GM23338 (cell line): ENCODE measurements around the gene INAFM1. TPM values are rescaled to one million over a fixed set of nuclear protein-coding genes. Genes with fewer than 3 reads are reported as not detected.

Source experiments
- ATAC-seq: fragments of 200-7000 bp; cut with Tn5 transposase; 3 replicates; pipeline ENCODE4 v1.9.1; 2020
- DNase-seq: peaks from one replicate; pipeline ENCODE4 v3.0.0-alpha.2; 2015; ENCODE audit warnings: low spot score
- H2AFZ ChIP-seq: fragments of 200-600 bp; sonication (generic); 2 replicates; pipeline ENCODE4 v1.8.0; 2016; ENCODE audit warnings: antibody characterized with exemption, mild to moderate bottlenecking, moderate library complexity
- H3F3A ChIP-seq: fragments of 200-600 bp; sonication (generic); replicated peaks from 2 replicates; pipeline ENCODE4 v1.8.0; 2017; ENCODE audit warnings: antibody characterized with exemption, mixed run types, low read depth
- H3K27ac ChIP-seq: fragments of 200-600 bp; sonication (generic); 2 replicates; pipeline ENCODE4 v1.6.1; 2016; ENCODE audit warnings: low read depth
- H3K27me3 ChIP-seq: fragments of 200-600 bp; sonication (generic); 2 replicates; pipeline ENCODE4 v1.8.0; 2016; ENCODE audit warnings: mild to moderate bottlenecking, mixed run types, moderate library complexity; ENCODE audit not compliant: insufficient read depth
- H3K36me3 ChIP-seq: fragments of 200-600 bp; sonication (generic); 2 replicates; pipeline ENCODE4 v1.8.0; 2016; ENCODE audit warnings: mild to moderate bottlenecking; ENCODE audit not compliant: insufficient read depth
- H3K4me1 ChIP-seq: fragments of 200-600 bp; sonication (generic); 2 replicates; pipeline ENCODE4 v1.8.0; 2016; ENCODE audit warnings: mild to moderate bottlenecking, moderate library complexity; ENCODE audit not compliant: insufficient read depth
- H3K4me2 ChIP-seq: fragments of 200-600 bp; sonication (generic); 2 replicates; pipeline ENCODE4 v1.7.1; 2017; ENCODE audit warnings: mixed run types
- H3K4me3 ChIP-seq: fragments of 200-600 bp; sonication (generic); 2 replicates; pipeline ENCODE4 v1.6.1; 2016; ENCODE audit warnings: mixed run types
- H3K79me2 ChIP-seq: fragments of 200-600 bp; sonication (generic); replicated peaks from 2 replicates; pipeline ENCODE4 v1.8.0; 2017; ENCODE audit warnings: mild to moderate bottlenecking; ENCODE audit not compliant: insufficient read depth
- H3K9me2 ChIP-seq: fragments of 200-600 bp; sonication (generic); 2 replicates; pipeline ENCODE4 v1.8.0; 2017; ENCODE audit not compliant: insufficient read depth
- H4K20me1 ChIP-seq: fragments of 200-600 bp; sonication (generic); replicated peaks from 2 replicates; pipeline ENCODE4 v1.8.0; 2017; ENCODE audit warnings: mild to moderate bottlenecking; ENCODE audit not compliant: insufficient read depth
- H3K27ac Mint-ChIP-seq: 2 replicates; pipeline ENCODE4 v1.8.0; 2020; ENCODE audit warnings: inconsistent platforms, mild to moderate bottlenecking, moderate library complexity, mixed read lengths
- H3K27me3 Mint-ChIP-seq: 3 replicates; pipeline ENCODE4 v1.8.0; 2022; ENCODE audit warnings: low read depth, mild to moderate bottlenecking, moderate library complexity, mixed read lengths, inconsistent platforms; ENCODE audit not compliant: insufficient read depth, poor library complexity
- H3K36me3 Mint-ChIP-seq: 3 replicates; pipeline ENCODE4 v1.8.0; 2021; ENCODE audit warnings: low read depth, mild to moderate bottlenecking, inconsistent platforms, moderate library complexity, mixed read lengths
- H3K4me1 Mint-ChIP-seq: 3 replicates; pipeline ENCODE4 v1.8.0; 2020; ENCODE audit warnings: mild to moderate bottlenecking, inconsistent platforms, mixed read lengths
- H3K4me3 Mint-ChIP-seq: 3 replicates; pipeline ENCODE4 v1.8.0; 2021; ENCODE audit warnings: moderate library complexity, mild to moderate bottlenecking, inconsistent platforms, mixed read lengths
- H3K9me3 Mint-ChIP-seq: 3 replicates; pipeline ENCODE4 v1.8.0; 2020; ENCODE audit warnings: moderate library complexity, mild to moderate bottlenecking, inconsistent platforms, mixed read lengths
- CREB1 ChIP-seq: fragments of 250-450 bp; sonication (Bioruptor Pico); IDR thresholded peaks from 2 replicates; pipeline ENCODE4 v1.5.0; 2020; ENCODE audit warnings: low read depth, mild to moderate bottlenecking, moderate library complexity
- EZH2 ChIP-seq: fragments of 200-600 bp; sonication (generic); IDR thresholded peaks from one replicate; pipeline ENCODE4 v1.8.0; 2017; ENCODE audit warnings: antibody characterized with exemption, mild to moderate bottlenecking, low read depth; ENCODE audit not compliant: unreplicated experiment
- EZH2phosphoT487 ChIP-seq: fragments of 200-600 bp; sonication (generic); IDR thresholded peaks from one replicate; pipeline ENCODE4 v1.8.1; 2018; ENCODE audit warnings: antibody characterized with exemption; ENCODE audit not compliant: unreplicated experiment
- JUNB ChIP-seq: IDR thresholded peaks from one replicate; pipeline ENCODE4 v1.6.1; 2016; ENCODE audit warnings: antibody characterized with exemption; ENCODE audit not compliant: unreplicated experiment
- NANOG ChIP-seq: IDR thresholded peaks from 2 replicates; pipeline ENCODE4 v1.6.1; 2016; ENCODE audit warnings: antibody characterized with exemption, borderline replicate concordance
- POLR2AphosphoS5 ChIP-seq: IDR thresholded peaks from 2 replicates; pipeline ENCODE4 v1.6.1; 2016; ENCODE audit warnings: antibody characterized with exemption, low read depth
- STAT1 ChIP-seq: IDR thresholded peaks from one replicate; pipeline ENCODE4 v1.6.1; 2016; ENCODE audit warnings: antibody characterized with exemption; ENCODE audit not compliant: unreplicated experiment
- ZNF114 ChIP-seq: fragments of 250-450 bp; sonication (Bioruptor Pico); IDR thresholded peaks from 2 replicates; pipeline ENCODE4 v1.5.0; 2020; ENCODE audit warnings: mild to moderate bottlenecking, moderate library complexity
- ZNF331 ChIP-seq: fragments of 250-450 bp; sonication (Bioruptor Pico); IDR thresholded peaks from 2 replicates; pipeline ENCODE4 v1.5.0; 2020; ENCODE audit warnings: low read depth, mild to moderate bottlenecking, moderate library complexity
- polyA plus RNA-seq: library from polyadenylated mRNA; unstranded; fragments of >200 nt; fragmentation: Nextera tagmentation; extraction: Ambion mirVana; gene quantifications from 2 replicates; pipeline ENCODE4 v1.2.1, GENCODE V29; 2016
- total RNA-seq: library from RNA; depleted of rRNA; stranded (reverse); fragments of >200 nt; shearing (Covaris generic); gene quantifications from 2 replicates; pipeline ENCODE4 v1.2.3, GENCODE V29; 2014
- TF ChIP-seq, protein P1 (sequence below), 2 experiments: fragments of 200-600 bp in 1 of 2; sonication (generic) in 1 of 2; conservative IDR thresholded peaks; 2 replicates each; pipeline versions ENCODE4 v1.5.1 to v1.6.1; 2016 to 2017; ENCODE audit warnings: antibody characterized with exemption in 2 of 2, low read depth in 2 of 2, mild to moderate bottlenecking in 2 of 2, moderate library complexity in 1 of 2
- TF ChIP-seq, protein P2 (sequence below): IDR thresholded peaks from one replicate; pipeline ENCODE4 v1.6.1; 2018; ENCODE audit warnings: antibody characterized with exemption; ENCODE audit not compliant: unreplicated experiment
- TF ChIP-seq, protein P3 (sequence below): fragments of 250-450 bp; sonication (Bioruptor Pico); IDR thresholded peaks from 2 replicates; pipeline ENCODE4 v1.5.0; 2020; ENCODE audit warnings: mild to moderate bottlenecking, moderate library complexity
- TF ChIP-seq, protein P4 (sequence below): IDR thresholded peaks from 2 replicates; pipeline ENCODE4 v1.6.1; 2016; ENCODE audit warnings: antibody characterized with exemption

Gene INAFM1
- total and polyA plus RNA-seq, 2 experiments from 2014 or later = 2.9 to 10.2 TPM

DNA sequence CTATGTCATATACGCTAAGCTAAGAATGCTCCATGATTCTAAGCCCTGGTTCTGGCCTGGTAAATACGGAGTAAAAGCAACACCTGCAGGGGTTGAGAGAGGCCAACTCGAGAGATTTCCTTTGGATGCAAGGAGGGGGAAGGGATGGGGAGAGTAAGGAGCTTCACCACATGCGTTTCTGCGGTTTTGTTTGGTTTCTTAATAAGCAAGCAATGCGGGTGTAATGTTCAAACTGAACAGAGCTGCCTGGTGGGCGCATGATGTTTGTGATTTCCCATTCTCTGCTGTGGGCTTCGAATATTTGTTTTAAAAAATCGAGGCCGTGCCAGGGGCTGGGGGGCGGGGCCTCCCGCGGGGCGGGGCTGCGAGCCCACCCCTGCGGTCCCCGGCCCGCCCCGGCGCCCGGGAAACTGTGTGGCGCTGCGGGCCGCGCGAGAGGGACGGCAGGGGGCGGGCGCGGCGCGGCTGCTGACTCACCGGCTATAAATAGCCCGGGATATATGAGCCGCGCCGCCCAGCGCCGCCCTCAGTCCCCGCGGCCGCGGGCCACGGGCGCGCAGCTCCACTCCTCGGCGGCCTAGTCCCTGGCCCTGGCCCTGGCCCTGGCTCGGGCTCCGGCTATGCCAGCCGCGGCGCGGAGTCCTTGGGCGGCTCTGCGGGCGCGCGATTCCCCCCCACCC is 48.8 kb upstream of the INAFM1 start:
- Mint-ChIP-seq H3K4me3 (peak overlapping the region; percentile 60), H3K4me1 (peaks cover 14% of the 10 kb centered on the region), H3K36me3 (peaks cover 29% of the 10 kb centered on the region), H3K27ac (peak overlapping the region; percentile 81), H3K27me3 (peaks cover 18% of the 10 kb centered on the region), H3K9me3 (peaks cover 2% of the 10 kb centered on the region; the same call in 1 of the 3 replicates)
- DNase-seq (peak; percentile 94), ATAC-seq (peak; percentile 30)
- Histone ChIP-seq H3K27ac (peak overlapping the region; percentile 99), H3K4me3 (peak overlapping the region; percentile 96), H2AFZ (no peak overlapping the region), H3K79me2 (peaks cover 36% of the 10 kb centered on the region), H3K4me1 (peaks cover 28% of the 10 kb centered on the region), H4K20me1 (no peaks in the 10 kb centered on the region; the same call in 1 of the 2 replicates), H3F3A (peaks cover 19% of the 10 kb centered on the region), H3K36me3 (no peaks in the 10 kb centered on the region; the same call in 1 of the 2 replicates), H3K4me2 (peak overlapping the region; percentile 92), H3K27me3 (peaks cover 11% of the 10 kb centered on the region), H3K9me2 (no peaks in the 10 kb centered on the region)
- TF ChIP-seq EZH2 (no peak), POLR2AphosphoS5 (peak; percentile 92), CREB1 (CRISPR knock-in tag) (peak; percentile 75), STAT1 (no peak), NANOG (no peak), ZNF331 (CRISPR knock-in tag) (no peak), EZH2phosphoT487 (no peak), JUNB (no peak), ZNF114 (CRISPR knock-in tag) (0 out of 2 replicates have a peak, but pooled peaks have one; percentile 53)
- TF ChIP-seq, protein P1, sequence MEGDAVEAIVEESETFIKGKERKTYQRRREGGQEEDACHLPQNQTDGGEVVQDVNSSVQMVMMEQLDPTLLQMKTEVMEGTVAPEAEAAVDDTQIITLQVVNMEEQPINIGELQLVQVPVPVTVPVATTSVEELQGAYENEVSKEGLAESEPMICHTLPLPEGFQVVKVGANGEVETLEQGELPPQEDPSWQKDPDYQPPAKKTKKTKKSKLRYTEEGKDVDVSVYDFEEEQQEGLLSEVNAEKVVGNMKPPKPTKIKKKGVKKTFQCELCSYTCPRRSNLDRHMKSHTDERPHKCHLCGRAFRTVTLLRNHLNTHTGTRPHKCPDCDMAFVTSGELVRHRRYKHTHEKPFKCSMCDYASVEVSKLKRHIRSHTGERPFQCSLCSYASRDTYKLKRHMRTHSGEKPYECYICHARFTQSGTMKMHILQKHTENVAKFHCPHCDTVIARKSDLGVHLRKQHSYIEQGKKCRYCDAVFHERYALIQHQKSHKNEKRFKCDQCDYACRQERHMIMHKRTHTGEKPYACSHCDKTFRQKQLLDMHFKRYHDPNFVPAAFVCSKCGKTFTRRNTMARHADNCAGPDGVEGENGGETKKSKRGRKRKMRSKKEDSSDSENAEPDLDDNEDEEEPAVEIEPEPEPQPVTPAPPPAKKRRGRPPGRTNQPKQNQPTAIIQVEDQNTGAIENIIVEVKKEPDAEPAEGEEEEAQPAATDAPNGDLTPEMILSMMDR (conservative IDR thresholded peaks at IDR 0.05; ENCODE audit: low read depth in 2 of 2) = peak in 1 of 2 experiments; percentile 16; a peak in 2 of 4 replicates
- TF ChIP-seq, protein P2, sequence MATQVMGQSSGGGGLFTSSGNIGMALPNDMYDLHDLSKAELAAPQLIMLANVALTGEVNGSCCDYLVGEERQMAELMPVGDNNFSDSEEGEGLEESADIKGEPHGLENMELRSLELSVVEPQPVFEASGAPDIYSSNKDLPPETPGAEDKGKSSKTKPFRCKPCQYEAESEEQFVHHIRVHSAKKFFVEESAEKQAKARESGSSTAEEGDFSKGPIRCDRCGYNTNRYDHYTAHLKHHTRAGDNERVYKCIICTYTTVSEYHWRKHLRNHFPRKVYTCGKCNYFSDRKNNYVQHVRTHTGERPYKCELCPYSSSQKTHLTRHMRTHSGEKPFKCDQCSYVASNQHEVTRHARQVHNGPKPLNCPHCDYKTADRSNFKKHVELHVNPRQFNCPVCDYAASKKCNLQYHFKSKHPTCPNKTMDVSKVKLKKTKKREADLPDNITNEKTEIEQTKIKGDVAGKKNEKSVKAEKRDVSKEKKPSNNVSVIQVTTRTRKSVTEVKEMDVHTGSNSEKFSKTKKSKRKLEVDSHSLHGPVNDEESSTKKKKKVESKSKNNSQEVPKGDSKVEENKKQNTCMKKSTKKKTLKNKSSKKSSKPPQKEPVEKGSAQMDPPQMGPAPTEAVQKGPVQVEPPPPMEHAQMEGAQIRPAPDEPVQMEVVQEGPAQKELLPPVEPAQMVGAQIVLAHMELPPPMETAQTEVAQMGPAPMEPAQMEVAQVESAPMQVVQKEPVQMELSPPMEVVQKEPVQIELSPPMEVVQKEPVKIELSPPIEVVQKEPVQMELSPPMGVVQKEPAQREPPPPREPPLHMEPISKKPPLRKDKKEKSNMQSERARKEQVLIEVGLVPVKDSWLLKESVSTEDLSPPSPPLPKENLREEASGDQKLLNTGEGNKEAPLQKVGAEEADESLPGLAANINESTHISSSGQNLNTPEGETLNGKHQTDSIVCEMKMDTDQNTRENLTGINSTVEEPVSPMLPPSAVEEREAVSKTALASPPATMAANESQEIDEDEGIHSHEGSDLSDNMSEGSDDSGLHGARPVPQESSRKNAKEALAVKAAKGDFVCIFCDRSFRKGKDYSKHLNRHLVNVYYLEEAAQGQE = no peak
- TF ChIP-seq, protein P3, sequence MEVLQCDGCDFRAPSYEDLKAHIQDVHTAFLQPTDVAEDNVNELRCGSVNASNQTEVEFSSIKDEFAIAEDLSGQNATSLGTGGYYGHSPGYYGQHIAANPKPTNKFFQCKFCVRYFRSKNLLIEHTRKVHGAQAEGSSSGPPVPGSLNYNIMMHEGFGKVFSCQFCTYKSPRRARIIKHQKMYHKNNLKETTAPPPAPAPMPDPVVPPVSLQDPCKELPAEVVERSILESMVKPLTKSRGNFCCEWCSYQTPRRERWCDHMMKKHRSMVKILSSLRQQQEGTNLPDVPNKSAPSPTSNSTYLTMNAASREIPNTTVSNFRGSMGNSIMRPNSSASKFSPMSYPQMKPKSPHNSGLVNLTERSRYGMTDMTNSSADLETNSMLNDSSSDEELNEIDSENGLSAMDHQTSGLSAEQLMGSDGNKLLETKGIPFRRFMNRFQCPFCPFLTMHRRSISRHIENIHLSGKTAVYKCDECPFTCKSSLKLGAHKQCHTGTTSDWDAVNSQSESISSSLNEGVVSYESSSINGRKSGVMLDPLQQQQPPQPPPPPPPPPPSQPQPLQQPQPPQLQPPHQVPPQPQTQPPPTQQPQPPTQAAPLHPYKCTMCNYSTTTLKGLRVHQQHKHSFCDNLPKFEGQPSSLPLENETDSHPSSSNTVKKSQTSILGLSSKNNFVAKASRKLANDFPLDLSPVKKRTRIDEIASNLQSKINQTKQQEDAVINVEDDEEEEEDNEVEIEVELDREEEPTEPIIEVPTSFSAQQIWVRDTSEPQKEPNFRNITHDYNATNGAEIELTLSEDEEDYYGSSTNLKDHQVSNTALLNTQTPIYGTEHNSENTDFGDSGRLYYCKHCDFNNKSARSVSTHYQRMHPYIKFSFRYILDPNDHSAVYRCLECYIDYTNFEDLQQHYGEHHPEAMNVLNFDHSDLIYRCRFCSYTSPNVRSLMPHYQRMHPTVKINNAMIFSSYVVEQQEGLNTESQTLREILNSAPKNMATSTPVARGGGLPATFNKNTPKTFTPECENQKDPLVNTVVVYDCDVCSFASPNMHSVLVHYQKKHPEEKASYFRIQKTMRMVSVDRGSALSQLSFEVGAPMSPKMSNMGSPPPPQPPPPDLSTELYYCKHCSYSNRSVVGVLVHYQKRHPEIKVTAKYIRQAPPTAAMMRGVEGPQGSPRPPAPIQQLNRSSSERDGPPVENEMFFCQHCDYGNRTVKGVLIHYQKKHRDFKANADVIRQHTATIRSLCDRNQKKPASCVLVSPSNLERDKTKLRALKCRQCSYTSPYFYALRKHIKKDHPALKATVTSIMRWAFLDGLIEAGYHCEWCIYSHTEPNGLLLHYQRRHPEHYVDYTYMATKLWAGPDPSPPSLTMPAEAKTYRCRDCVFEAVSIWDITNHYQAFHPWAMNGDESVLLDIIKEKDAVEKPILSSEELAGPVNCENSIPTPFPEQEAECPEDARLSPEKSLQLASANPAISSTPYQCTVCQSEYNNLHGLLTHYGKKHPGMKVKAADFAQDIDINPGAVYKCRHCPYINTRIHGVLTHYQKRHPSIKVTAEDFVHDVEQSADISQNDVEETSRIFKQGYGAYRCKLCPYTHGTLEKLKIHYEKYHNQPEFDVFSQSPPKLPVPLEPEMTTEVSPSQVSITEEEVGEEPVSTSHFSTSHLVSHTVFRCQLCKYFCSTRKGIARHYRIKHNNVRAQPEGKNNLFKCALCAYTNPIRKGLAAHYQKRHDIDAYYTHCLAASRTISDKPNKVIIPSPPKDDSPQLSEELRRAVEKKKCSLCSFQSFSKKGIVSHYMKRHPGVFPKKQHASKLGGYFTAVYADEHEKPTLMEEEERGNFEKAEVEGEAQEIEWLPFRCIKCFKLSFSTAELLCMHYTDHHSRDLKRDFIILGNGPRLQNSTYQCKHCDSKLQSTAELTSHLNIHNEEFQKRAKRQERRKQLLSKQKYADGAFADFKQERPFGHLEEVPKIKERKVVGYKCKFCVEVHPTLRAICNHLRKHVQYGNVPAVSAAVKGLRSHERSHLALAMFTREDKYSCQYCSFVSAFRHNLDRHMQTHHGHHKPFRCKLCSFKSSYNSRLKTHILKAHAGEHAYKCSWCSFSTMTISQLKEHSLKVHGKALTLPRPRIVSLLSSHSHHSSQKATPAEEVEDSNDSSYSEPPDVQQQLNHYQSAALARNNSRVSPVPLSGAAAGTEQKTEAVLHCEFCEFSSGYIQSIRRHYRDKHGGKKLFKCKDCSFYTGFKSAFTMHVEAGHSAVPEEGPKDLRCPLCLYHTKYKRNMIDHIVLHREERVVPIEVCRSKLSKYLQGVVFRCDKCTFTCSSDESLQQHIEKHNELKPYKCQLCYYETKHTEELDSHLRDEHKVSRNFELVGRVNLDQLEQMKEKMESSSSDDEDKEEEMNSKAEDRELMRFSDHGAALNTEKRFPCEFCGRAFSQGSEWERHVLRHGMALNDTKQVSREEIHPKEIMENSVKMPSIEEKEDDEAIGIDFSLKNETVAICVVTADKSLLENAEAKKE = no peak
- TF ChIP-seq, protein P4, sequence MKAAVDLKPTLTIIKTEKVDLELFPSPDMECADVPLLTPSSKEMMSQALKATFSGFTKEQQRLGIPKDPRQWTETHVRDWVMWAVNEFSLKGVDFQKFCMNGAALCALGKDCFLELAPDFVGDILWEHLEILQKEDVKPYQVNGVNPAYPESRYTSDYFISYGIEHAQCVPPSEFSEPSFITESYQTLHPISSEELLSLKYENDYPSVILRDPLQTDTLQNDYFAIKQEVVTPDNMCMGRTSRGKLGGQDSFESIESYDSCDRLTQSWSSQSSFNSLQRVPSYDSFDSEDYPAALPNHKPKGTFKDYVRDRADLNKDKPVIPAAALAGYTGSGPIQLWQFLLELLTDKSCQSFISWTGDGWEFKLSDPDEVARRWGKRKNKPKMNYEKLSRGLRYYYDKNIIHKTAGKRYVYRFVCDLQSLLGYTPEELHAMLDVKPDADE = no peak
